Left colon (tissue), 2 donors: ENCODE measurements around the gene DHRS4. TPM values are rescaled to one million over a fixed set of nuclear protein-coding genes. Genes with fewer than 3 reads are reported as not detected.
"Not testable (repeated sequence)": the region's sequence is repeated elsewhere in the genome, so short reads cannot be mapped to it uniquely, and the experiment has no call there.

ENCODE experiments used
- ATAC-seq: fragments of 200-7000 bp; cut with Tn5 transposase; one replicate; pipeline ENCODE4 v1.9.1; 2020; ENCODE audit warnings: mild to moderate bottlenecking, moderate library complexity
- DNase-seq, 2 donors: peaks; one replicate each; pipeline ENCODE4 v3.0.0-alpha.2; 2020
- intact Hi-C, 2 donors: fragments of 100-400 bp; cut with DNase I in 1 of 2; cut with micrococcal nuclease in 1 of 2; formaldehyde crosslinking; loops; one replicate each; pipeline versions ENCODE4 v1.11.2 to v1.14.0; 2022; cut with DNase I, micrococcal nuclease
- total RNA-seq, 2 donors: library from RNA; stranded (reverse); fragmentation: NEBNext Ultra II Directional; extraction: Animal tissue kit (Norgen Biotek cat#: 25700); gene quantifications; one replicate each; pipeline ENCODE4 v1.2.1, GENCODE V29; 2021
- donor health status: DM: no; HTN: no; CAD: no.
- donor health status: DM: yes; HTN: yes; CAD: no.

Gene DHRS4
- total RNA-seq, 2 donors from 2014 or later: 38.3 to 46.0 TPM

GRCh38 chr14:23936084-23936829 lies 17.3 kb upstream of the DHRS4 start:
- intact Hi-C loops: no loop called here
- ATAC-seq: peak; percentile 96
- DNase-seq: peak in 1 of 2 donors; percentile 36

GRCh38 chr14:23937203-23937602 lies 16.4 kb upstream of the DHRS4 start:
- DNase-seq (no peak), ATAC-seq (no peak)
- intact Hi-C loops: no loop called here

- DNase-seq (no peak), ATAC-seq (no peak)
- intact Hi-C loops: no loop called here
Observed at GRCh38 chr14:23938823-23939222, 14.7 kb upstream of the DHRS4 start.

GRCh38 chr14:23939607-23940326 lies 13.8 kb upstream of the DHRS4 start:
- intact Hi-C loops: no loop called here
- ATAC-seq (no peak), DNase-seq (no peak)

- intact Hi-C loops: no loop called here
- ATAC-seq (no peak), DNase-seq (no peak)
Observed at GRCh38 chr14:23941230-23941629, 12.3 kb upstream of the DHRS4 start.

- intact Hi-C loops: no loop called here
- no peak for DNase-seq
- ATAC-seq: no peak
Observed at GRCh38 chr14:23941669-23942068, 11.9 kb upstream of the DHRS4 start.

GRCh38 chr14:23942587-23942986 lies 11.0 kb upstream of the DHRS4 start:
- ATAC-seq: no peak
- intact Hi-C loops: no loop called here

GRCh38 chr14:23949069-23949468 lies 4.5 kb upstream of the DHRS4 start:
- ATAC-seq, intact Hi-C loops, DNase-seq: not testable (repeated sequence)

More at GRCh38 chr14:23942587-23942986, 11.0 kb upstream of the DHRS4 start:
- DNase-seq: no peak

GRCh38 chr14:23950411-23951135 lies 3.0 kb upstream of the DHRS4 start:
- DNase-seq (no peak), ATAC-seq (no peak)
- intact Hi-C loops: no loop called here

GRCh38 chr14:23951136-23951466 lies 2.5 kb upstream of the DHRS4 start:
- intact Hi-C loops, ATAC-seq, DNase-seq: not testable (repeated sequence)

GRCh38 chr14:23951590-23952201 lies 1.9 kb upstream of the DHRS4 start:
- peak in 1 of 2 donors; percentile 31 for DNase-seq
- intact Hi-C loops: no loop called here
- no peak for ATAC-seq

- ATAC-seq (peak; percentile 27), DNase-seq (peak in 1 of 2 donors; percentile 35)
- intact Hi-C loops: not testable (repeated sequence)
Observed at GRCh38 chr14:23953116-23953463, 480 bp upstream of the DHRS4 start.

GRCh38 chr14:23954279-23954614 lies 677 bp downstream of the DHRS4 start:
- peak; percentile 4 for ATAC-seq
- DNase-seq, intact Hi-C loops: not testable (repeated sequence)

GRCh38 chr14:23954965-23955364 lies 1.4 kb downstream of the DHRS4 start:
- DNase-seq: peak; percentile 76 to 87
- peak; percentile 74 for ATAC-seq
- intact Hi-C loops: not testable (repeated sequence)

GRCh38 chr14:23955811-23956210 lies 2.2 kb downstream of the DHRS4 start:
- intact Hi-C loops, ATAC-seq, DNase-seq: not testable (repeated sequence)

GRCh38 chr14:23957913-23958569 lies 4.5 kb downstream of the DHRS4 start:
- DNase-seq, intact Hi-C loops, ATAC-seq: not testable (repeated sequence)

- ATAC-seq, intact Hi-C loops: not testable (repeated sequence)
Observed at GRCh38 chr14:23960899-23961298, 7.3 kb downstream of the DHRS4 start.

GRCh38 chr14:23961704-23962103 lies 8.1 kb downstream of the DHRS4 start:
- intact Hi-C loops, DNase-seq, ATAC-seq: not testable (repeated sequence)

More at GRCh38 chr14:23960899-23961298, 7.3 kb downstream of the DHRS4 start:
- DNase-seq: not testable (repeated sequence)

- ATAC-seq, intact Hi-C loops, DNase-seq: not testable (repeated sequence)
Observed at GRCh38 chr14:23969130-23969480, 15.5 kb downstream of the DHRS4 start.
